Nephron (organoid): ENCODE results near the gene SASH1.

Experiments used
- H3K27ac Mint-ChIP-seq, 3 experiments: 2 replicates each; pipeline ENCODE4 v1.8.0; 2020; ENCODE audit warnings: mixed read lengths in 3 of 3, mild to moderate bottlenecking in 2 of 3, moderate library complexity in 1 of 3
- H3K27me3 Mint-ChIP-seq: 2 replicates; pipeline ENCODE4 v1.8.0; 2021; ENCODE audit warnings: low read depth, mild to moderate bottlenecking, moderate library complexity, mixed read lengths
- H3K36me3 Mint-ChIP-seq: 2 replicates; pipeline ENCODE4 v1.8.0; 2020; ENCODE audit warnings: low read depth, mixed read lengths
- H3K4me1 Mint-ChIP-seq: 2 replicates; pipeline ENCODE4 v1.8.0; 2020; ENCODE audit warnings: mixed read lengths
- H3K4me3 Mint-ChIP-seq, 3 experiments: 2 replicates each; pipeline ENCODE4 v1.8.0; 2020; ENCODE audit warnings: mild to moderate bottlenecking in 3 of 3, mixed read lengths in 3 of 3, moderate library complexity in 2 of 3
- H3K9me3 Mint-ChIP-seq: 2 replicates; pipeline ENCODE4 v1.8.0; 2020; ENCODE audit warnings: mixed read lengths
- CTCF ChIP-seq, 3 experiments: fragments of 200-600 bp; sonication (generic); IDR thresholded peaks; one replicate each; pipeline ENCODE4 v1.5.0; 2021; ENCODE audit warnings: antibody characterized with exemption in 3 of 3; ENCODE audit not compliant: unreplicated experiment in 3 of 3

The SASH1 gene

GRCh38 chr6:148323344-148323743, 19.3 kb upstream of the SASH1 start:
- Mint-ChIP-seq H3K4me1 (no peaks in the 10 kb centered on the region), H3K36me3 (no peaks in the 10 kb centered on the region), H3K4me3 (no peak overlapping the region), H3K9me3 (no peaks in the 10 kb centered on the region), H3K27ac (no peak overlapping the region), H3K27me3 (peaks cover 7% of the 10 kb centered on the region)
- no peak for TF ChIP-seq CTCF (IDR thresholded peaks at IDR 0.05; ENCODE audit: unreplicated experiment in 3 of 3)

GRCh38 chr6:148324297-148324985, 18.2 kb upstream of the SASH1 start:
- H3K4me1 Mint-ChIP-seq = peaks cover 7% of the 10 kb centered on the region
- no peak overlapping the region for H3K27ac Mint-ChIP-seq

DNA sequence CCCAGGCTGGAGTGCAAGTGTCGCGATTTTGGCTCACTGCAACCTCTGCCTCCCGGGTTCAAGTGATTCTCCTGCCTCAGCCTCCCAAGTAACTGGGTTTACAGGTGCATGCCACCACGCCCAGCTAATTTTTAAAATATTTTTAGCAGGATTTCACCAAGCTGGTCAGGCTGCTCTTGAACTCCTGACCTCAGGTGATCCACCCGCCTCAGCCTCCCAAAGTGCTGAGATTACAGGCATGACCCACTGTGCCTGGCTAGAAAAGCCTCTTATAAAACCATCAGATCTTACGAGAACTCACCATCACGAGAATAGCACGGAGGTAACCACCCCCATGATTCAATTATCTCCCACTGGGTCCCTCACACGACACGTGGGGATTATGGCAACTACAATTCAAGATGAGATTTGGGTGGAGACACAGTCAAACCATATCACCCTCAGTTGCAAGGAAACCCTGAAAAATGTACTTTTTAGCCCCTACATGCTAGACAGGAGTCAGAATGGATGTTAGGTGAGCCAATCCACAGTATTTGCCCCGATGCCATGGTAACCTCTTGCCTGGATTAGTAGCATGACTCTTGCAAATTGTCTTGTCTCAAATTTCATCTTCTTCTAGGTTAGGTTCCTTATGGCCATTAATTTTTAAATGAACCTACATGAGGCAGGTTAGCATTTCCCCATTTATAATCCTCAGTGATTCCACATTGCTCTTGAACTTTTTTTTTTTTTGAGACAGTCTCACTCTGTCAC, 17.1 kb upstream of the SASH1 start:
- peak overlapping the region in 1 of 3 experiments; percentile 26 for H3K27ac Mint-ChIP-seq
- peaks cover 7% of the 10 kb centered on the region for H3K27me3 Mint-ChIP-seq
- H3K9me3 Mint-ChIP-seq = no peaks in the 10 kb centered on the region
- H3K4me1 Mint-ChIP-seq = peaks cover 15% of the 10 kb centered on the region
- H3K36me3 Mint-ChIP-seq = no peaks in the 10 kb centered on the region
- no peak overlapping the region for H3K4me3 Mint-ChIP-seq
- TF ChIP-seq CTCF (IDR thresholded peaks at IDR 0.05; ENCODE audit: unreplicated experiment in 3 of 3) = no peak

More at GRCh38 chr6:148324297-148324985, 18.2 kb upstream of the SASH1 start:
- TF ChIP-seq CTCF (IDR thresholded peaks at IDR 0.05; ENCODE audit: unreplicated experiment in 3 of 3) = no peak
- no peaks in the 10 kb centered on the region for H3K9me3 Mint-ChIP-seq
- no peak overlapping the region for H3K4me3 Mint-ChIP-seq
- peaks cover 7% of the 10 kb centered on the region for H3K27me3 Mint-ChIP-seq
- no peaks in the 10 kb centered on the region for H3K36me3 Mint-ChIP-seq

DNA sequence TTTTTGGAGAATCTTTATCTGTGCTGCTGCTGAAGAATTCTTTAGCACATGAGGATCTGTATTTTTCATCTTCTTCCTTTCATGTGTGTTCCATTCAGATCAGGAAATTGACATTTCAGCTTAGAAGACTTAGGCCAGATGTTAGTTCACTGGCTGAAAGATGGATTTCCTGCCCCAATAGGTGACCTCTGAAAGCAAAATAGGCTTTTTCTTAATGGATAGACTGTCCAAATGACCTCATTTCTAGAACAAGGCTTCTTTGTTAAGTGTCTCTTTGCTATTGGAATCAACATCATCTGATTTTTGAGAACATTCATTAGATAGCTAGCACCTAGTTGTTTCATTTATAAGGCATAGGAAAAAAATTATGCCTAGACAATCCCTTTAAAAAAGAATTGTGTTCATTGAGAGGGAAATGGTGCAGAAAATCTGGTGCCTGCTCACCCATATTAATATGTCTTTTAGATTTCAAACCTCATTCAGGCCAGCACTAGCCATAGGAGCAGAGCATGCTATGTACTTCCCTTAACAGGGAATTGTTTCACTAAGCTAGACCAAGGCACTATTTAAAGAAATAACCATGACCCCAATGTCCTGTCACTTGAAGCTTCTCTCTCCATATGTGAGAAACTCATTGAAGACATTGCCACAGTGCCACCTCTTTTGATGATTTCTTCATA, 13.6 kb upstream of the SASH1 start:
- no peaks in the 10 kb centered on the region for H3K36me3 Mint-ChIP-seq
- no peaks in the 10 kb centered on the region for H3K27me3 Mint-ChIP-seq
- peaks cover 25% of the 10 kb centered on the region for H3K4me1 Mint-ChIP-seq
- no peak for TF ChIP-seq CTCF (IDR thresholded peaks at IDR 0.05; ENCODE audit: unreplicated experiment in 3 of 3)
- no peak overlapping the region for H3K4me3 Mint-ChIP-seq
- H3K27ac Mint-ChIP-seq = peak overlapping the region; percentile 2 to 70 (median 30)
- no peaks in the 10 kb centered on the region for H3K9me3 Mint-ChIP-seq

- no peak overlapping the region for H3K4me3 Mint-ChIP-seq
- H3K36me3 Mint-ChIP-seq = no peaks in the 10 kb centered on the region
- no peaks in the 10 kb centered on the region for H3K27me3 Mint-ChIP-seq
- H3K9me3 Mint-ChIP-seq = no peaks in the 10 kb centered on the region
- H3K27ac Mint-ChIP-seq = peak overlapping the region; percentile 2 to 70 (median 30)
- TF ChIP-seq CTCF (IDR thresholded peaks at IDR 0.05; ENCODE audit: unreplicated experiment in 3 of 3) = no peak
- H3K4me1 Mint-ChIP-seq = peaks cover 25% of the 10 kb centered on the region
These were observed 12.8 kb upstream of the SASH1 start for GRCh38 chr6:148329596-148330381.
